Naive thymus-derived CD8-positive, alpha-beta T cell (primary cell): ENCODE data around the gene VTI1A. TPM values are rescaled to one million over a fixed set of nuclear protein-coding genes. Genes with fewer than 3 reads are reported as not detected.
"Not testable (repeated sequence)": the region's sequence is repeated elsewhere in the genome, so short reads cannot be mapped to it uniquely, and the experiment has no call there.

Experiments used
- ATAC-seq, 2 donors: fragments of 150-1000 bp; cut with Tn5 transposase in 1 of 2; sonication (Bioruptor Pico), chemical (Tn5 transposase) in 1 of 2; 1 replicate in 1 of 2; 2 replicates in 1 of 2; pipeline ENCODE4 v1.10.0; 2021; ENCODE audit warnings: mild to moderate bottlenecking in 2 of 2, moderate library complexity in 2 of 2
- POLR2A ChIA-PET: fragments of 350-600 bp; sonication (Branson Sonifier 250); formaldehyde crosslinking; loops from one replicate; lab custom pipeline; 2021; ENCODE audit warnings: antibody characterized with exemption; lab: Charles Lee
- DNase-seq, 10 donors: peaks; one replicate each; pipeline versions ENCODE4 v3.0.0 to v3.0.0-alpha.2; 2020 to 2022
- H3K27ac Mint-ChIP-seq, 10 donors: one replicate each; pipeline ENCODE4 v1.8.0; 2020 to 2022; ENCODE audit warnings: mild to moderate bottlenecking in 10 of 10, mixed read lengths in 10 of 10, moderate library complexity in 4 of 10, inconsistent platforms in 1 of 10
- H3K27me3 Mint-ChIP-seq, 5 donors: one replicate each; pipeline ENCODE4 v1.8.0; 2021 to 2022; ENCODE audit warnings: mixed read lengths in 5 of 5
- H3K36me3 Mint-ChIP-seq, 3 donors: one replicate each; pipeline ENCODE4 v1.8.0; 2020 to 2022; ENCODE audit warnings: mixed read lengths in 3 of 3, mild to moderate bottlenecking in 2 of 3, inconsistent platforms in 1 of 3
- H3K4me1 Mint-ChIP-seq, 4 donors: one replicate each; pipeline ENCODE4 v1.8.0; 2021 to 2022; ENCODE audit warnings: mixed read lengths in 4 of 4
- H3K4me3 Mint-ChIP-seq, 10 donors: one replicate each; pipeline ENCODE4 v1.8.0; 2020 to 2022; ENCODE audit warnings: mild to moderate bottlenecking in 10 of 10, mixed read lengths in 10 of 10, moderate library complexity in 6 of 10, inconsistent platforms in 1 of 10
- H3K9me3 Mint-ChIP-seq, 9 donors: one replicate each; pipeline ENCODE4 v1.8.0; 2020 to 2022; ENCODE audit warnings: mixed read lengths in 9 of 9, mild to moderate bottlenecking in 3 of 9, inconsistent platforms in 1 of 9, moderate library complexity in 1 of 9
- polyA plus RNA-seq, 3 donors: library from polyadenylated mRNA; unstranded; fragments of 300-500 nt; fragmentation: Illumina TruSeq; gene quantifications; one replicate each; pipeline ENCODE4 v1.2.3, GENCODE V29; 2021
- total RNA-seq, 8 experiments: library from RNA in 2 of 8; stranded (reverse) in 2 of 8; gene quantifications; one replicate each; pipeline ENCODE4 v1.2.3 and lab custom pipeline; 2021 to 2026

The VTI1A gene
- total and polyA plus RNA-seq, 5 experiments from 2014 or later: 24.4 to 42.7 (median 30.2) TPM

DNA sequence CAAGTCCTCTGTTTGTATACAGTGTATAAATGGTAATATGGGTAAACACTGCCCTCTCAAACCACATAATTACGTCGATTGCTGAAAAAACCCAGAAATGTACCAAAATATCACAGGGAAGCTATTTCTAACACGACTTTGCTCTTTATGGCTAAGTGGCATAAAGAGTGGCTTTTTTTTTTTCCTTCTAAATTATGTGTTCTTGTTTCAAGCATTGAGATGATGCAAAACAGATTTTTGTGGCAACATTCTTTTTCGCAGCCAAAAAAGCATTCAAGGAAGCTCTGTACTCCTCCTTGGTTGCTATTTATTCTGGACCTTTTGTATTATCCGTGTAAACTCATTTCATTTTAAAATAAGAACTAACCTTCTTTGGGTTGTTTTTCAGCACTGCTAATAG is 138.9 kb downstream of the VTI1A start:
- Mint-ChIP-seq H3K9me3 (peaks cover 0 to 2% (median 0%) of the 10 kb centered on the region in 9 donors), H3K27ac (no peak overlapping the region), H3K4me1 (peaks cover 0 to 3% (median 0%) of the 10 kb centered on the region in 4 donors), H3K4me3 (no peak overlapping the region), H3K36me3 (peaks cover 9 to 37% (median 32%) of the 10 kb centered on the region in 3 donors), H3K27me3 (no peaks in the 10 kb centered on the region)
- no peak for ATAC-seq
- DNase-seq: no peak
- POLR2A ChIA-PET: no interaction called here

DNA sequence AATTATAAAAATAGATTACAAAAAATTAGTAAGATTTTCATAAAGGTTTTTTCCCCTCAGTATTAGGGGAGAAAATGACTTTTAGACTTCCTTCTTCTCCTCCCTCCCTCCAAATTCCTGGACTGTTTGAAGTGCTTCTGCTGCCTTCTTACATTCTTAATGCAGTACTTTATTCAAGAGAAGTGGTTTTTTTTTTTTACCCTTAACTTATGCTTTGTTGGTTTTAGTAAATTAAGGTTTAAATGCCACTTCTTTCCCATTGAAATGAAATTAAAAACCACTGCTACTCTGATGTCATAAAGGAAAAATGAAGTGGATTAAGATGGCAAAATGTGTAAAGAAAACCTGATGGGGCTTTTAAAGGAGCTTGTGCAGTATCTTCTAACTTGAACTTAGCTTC is 140.7 kb downstream of the VTI1A start:
- no peak overlapping the region for H3K27ac Mint-ChIP-seq
- no peaks in the 10 kb centered on the region for H3K27me3 Mint-ChIP-seq
- H3K4me3 Mint-ChIP-seq: no peak overlapping the region
- POLR2A ChIA-PET: no interaction called here
- peaks cover 0 to 4% (median 2%) of the 10 kb centered on the region in 9 donors for H3K9me3 Mint-ChIP-seq
- no peak for ATAC-seq
- H3K36me3 Mint-ChIP-seq: peaks cover 21 to 44% (median 44%) of the 10 kb centered on the region in 3 donors
- no peak for DNase-seq
- peaks cover 0 to 3% (median 0%) of the 10 kb centered on the region in 4 donors for H3K4me1 Mint-ChIP-seq

DNA sequence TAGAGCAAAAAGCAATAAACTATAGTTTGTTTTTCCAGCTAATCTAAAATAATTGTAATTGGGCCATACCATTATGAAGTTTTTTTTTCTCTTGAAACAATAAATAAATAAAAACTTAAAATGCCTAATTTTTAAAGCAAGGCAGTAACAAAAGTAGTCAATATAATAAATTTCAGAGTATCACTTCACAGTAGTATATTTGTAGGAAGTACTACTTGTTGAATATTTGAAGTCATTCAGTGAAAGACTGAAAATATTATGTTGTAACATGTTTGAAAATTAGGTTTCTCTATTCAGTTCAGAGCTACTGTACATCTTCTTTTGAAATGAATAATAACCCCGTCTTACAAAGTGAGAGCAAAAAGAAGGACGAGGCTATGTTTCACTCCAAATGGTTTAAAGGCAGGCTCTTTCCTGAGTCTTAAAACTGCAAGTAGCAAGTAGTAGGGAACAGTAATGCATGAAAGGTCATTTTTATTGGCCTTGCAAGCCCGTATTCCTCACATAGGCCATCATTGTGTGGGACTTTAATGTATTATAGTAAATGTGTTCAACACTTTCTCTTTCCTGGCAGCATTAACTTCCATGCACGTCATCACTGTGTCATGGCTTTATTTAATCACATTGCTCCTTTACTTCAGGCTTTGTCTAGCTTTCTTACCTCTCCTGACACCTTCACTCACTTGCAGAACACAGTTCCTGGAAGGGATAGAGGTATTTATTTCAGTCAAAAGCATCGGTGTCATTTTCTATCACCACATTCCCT is 141.4 kb downstream of the VTI1A start:
- H3K4me3 Mint-ChIP-seq: no peak overlapping the region
- H3K27ac Mint-ChIP-seq: no peak overlapping the region
- peaks cover 0 to 3% (median 0%) of the 10 kb centered on the region in 4 donors for H3K4me1 Mint-ChIP-seq
- H3K27me3 Mint-ChIP-seq: no peaks in the 10 kb centered on the region
- H3K36me3 Mint-ChIP-seq: peaks cover 22 to 47% (median 44%) of the 10 kb centered on the region in 3 donors
- ATAC-seq (no peak), DNase-seq (no peak)
- H3K9me3 Mint-ChIP-seq: peaks cover 0 to 7% (median 3%) of the 10 kb centered on the region in 9 donors
- POLR2A ChIA-PET: no interaction called here

DNA sequence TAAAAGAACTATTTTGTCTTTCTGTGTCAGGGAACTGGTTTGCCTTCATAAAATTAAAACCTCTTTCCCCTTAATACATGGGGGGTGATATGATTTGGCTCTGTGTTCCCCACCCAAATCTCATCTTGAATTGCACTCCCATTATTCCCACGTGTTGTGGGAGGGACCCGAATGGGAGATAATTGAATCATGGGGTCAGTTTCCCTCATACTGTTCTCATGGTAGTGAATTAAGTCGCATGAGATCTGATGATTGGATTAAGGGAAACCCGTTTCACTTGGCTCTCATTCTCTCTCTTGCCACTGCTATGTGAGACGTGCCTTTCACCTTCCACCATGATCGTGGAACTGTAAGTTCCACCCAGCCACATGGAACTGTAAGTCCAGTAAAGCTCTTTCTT is 142.1 kb downstream of the VTI1A start:
- peaks cover 0 to 7% (median 3%) of the 10 kb centered on the region in 9 donors for H3K9me3 Mint-ChIP-seq
- no peaks in the 10 kb centered on the region for H3K27me3 Mint-ChIP-seq
- DNase-seq: no peak
- H3K4me1 Mint-ChIP-seq: peaks cover 0 to 3% (median 0%) of the 10 kb centered on the region in 4 donors
- no peak overlapping the region for H3K27ac Mint-ChIP-seq
- ATAC-seq: no peak
- H3K4me3 Mint-ChIP-seq: no peak overlapping the region
- H3K36me3 Mint-ChIP-seq: peaks cover 22 to 42% (median 40%) of the 10 kb centered on the region in 3 donors
- POLR2A ChIA-PET: no interaction called here

DNA sequence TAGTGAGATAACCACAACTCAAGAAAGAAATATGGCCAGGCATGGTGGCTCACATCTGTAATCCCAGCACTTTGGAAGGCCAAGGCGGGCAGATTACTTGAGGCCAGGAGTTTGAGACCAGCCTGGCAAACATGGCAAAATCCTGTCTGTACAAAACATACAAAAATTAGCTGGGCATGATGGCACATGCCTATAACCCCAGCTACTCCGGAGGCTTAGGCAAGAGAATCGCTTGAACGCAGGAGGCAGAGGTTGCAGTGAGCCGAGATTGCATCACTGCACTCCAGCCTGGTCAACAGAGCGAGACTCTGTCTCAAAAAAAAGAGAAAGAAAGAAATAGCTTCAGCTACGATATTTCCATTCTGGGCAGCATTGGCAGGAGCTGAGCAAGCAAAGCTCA is 143.8 kb downstream of the VTI1A start:
- H3K4me3 Mint-ChIP-seq, H3K9me3 Mint-ChIP-seq, POLR2A ChIA-PET, ATAC-seq, H3K27me3 Mint-ChIP-seq, H3K4me1 Mint-ChIP-seq, DNase-seq, H3K27ac Mint-ChIP-seq: not testable (repeated sequence)
- H3K36me3 Mint-ChIP-seq: peaks cover 22 to 33% (median 29%) of the 10 kb centered on the region in 3 donors

DNA sequence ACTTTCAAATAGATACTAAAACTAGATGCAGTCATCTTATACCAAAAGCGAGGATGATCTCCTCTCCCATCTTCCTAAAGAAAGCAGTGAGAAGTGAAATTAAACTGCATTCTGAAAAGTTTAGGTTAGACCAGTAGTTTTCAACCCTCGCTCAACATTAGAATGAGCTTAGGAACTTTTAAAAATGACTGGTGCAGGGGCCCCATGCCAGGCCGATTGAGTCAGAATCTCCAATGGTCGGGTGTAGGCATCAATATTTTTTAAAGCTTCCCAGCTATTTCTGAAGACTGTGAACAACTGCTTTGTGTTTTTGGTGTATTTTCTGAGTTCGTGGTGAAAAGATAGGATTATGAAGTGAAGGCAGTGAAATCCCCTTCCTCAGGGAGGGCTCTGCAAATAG is 146.0 kb downstream of the VTI1A start:
- Mint-ChIP-seq H3K4me1 (no peaks in the 10 kb centered on the region), H3K9me3 (peaks cover 0 to 7% (median 3%) of the 10 kb centered on the region in 9 donors), H3K27ac (no peak overlapping the region), H3K4me3 (no peak overlapping the region), H3K36me3 (peaks cover 22 to 31% (median 22%) of the 10 kb centered on the region in 3 donors), H3K27me3 (no peaks in the 10 kb centered on the region)
- ATAC-seq (no peak), DNase-seq (no peak)
- POLR2A ChIA-PET: no interaction called here

DNA sequence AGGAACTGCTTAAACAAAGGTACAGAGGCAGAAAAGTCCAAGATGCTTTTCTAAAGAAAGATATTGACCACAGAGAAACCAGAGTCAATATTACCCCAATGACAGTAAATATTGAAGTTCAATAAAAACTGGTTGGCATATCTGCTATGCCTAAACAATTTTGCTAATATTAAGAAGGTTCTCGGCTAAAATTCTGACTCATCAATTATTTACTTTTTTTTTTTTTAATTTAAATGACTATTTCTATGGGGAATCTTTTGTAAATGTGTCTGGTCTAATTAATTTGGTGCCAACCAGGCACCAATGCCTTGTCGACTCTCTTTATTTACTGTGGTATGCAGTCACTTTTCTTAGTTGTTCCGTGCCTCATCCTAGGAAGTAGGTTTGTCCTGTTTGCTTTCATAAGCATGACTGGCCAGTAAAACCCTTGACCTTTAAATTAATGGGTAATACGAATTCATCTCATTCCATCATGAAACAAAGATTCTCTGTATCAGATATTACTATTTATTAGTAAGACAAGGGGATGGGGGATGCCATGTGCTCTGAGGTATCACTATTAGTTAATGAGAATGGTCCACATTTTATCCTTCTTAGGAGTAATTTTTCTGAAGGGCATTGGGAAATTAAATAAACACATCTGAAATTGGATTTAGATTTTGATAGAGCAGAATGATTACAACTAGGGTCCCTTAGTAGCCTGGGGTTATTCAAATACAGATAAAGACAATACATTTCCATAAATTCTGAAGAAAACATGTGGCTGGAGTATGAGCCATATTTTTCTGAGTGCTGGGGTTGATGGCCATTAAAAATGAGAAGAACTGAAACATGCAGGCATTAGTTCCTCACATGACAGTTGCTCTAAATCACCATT is 154.4 kb downstream of the VTI1A start:
- H3K27ac Mint-ChIP-seq: no peak overlapping the region
- POLR2A ChIA-PET: no interaction called here

DNA sequence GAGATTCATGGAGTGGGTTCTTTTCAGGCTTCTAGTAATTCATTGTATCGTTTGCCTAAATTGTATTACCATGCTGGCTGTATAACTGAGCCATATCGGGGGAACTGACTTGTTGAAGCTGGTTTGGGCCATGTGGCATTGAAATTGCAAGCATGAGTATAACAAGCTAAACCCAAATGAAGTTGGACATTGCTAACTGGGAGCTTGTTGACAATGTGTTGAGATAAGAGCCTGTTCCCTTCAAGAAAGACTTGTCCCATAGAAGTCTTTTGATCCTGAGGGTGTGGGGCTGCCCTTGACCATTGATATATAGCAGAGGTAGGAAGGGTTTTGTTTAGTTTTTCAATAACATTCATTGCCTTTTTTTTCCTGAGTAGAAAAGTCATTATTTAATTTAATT is 156.0 kb downstream of the VTI1A start:
- H3K4me1 Mint-ChIP-seq: peaks cover 0 to 6% (median 3%) of the 10 kb centered on the region in 4 donors
- no peak overlapping the region for H3K4me3 Mint-ChIP-seq
- peaks cover 5 to 39% (median 24%) of the 10 kb centered on the region in 3 donors for H3K36me3 Mint-ChIP-seq
- POLR2A ChIA-PET: no interaction called here
- no peaks in the 10 kb centered on the region for H3K27me3 Mint-ChIP-seq
- ATAC-seq (no peak), DNase-seq (no peak)
- H3K9me3 Mint-ChIP-seq: no peaks in the 10 kb centered on the region
- no peak overlapping the region for H3K27ac Mint-ChIP-seq

More for the DNA sequence above, 154.4 kb downstream of the VTI1A start:
- H3K9me3 Mint-ChIP-seq: no peaks in the 10 kb centered on the region
- H3K4me3 Mint-ChIP-seq: no peak overlapping the region
- peaks cover 4 to 29% (median 17%) of the 10 kb centered on the region in 3 donors for H3K36me3 Mint-ChIP-seq
- DNase-seq (no peak), ATAC-seq (no peak)
- peaks cover 0 to 6% (median 3%) of the 10 kb centered on the region in 4 donors for H3K4me1 Mint-ChIP-seq
- H3K27me3 Mint-ChIP-seq: no peaks in the 10 kb centered on the region

DNA sequence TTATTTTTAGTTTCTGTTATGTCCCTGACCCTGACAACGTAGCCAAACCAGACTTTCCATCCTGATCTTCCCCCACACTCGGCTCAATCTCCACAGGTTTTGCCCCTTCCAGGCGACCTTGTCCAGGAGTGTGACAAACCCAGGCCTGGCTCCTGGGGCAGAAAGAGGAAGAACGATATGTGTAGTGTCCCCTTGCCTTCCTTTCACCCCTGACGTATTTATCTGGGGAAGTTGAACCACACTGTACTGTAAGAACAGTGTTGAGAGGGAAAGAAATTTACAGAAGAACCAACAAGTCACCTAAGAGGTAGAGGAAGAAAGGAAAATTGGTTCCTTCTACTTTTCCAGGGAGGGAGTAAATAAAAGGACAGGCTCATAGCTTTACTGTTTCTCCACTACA is 158.0 kb downstream of the VTI1A start:
- Mint-ChIP-seq H3K27me3 (no peaks in the 10 kb centered on the region), H3K9me3 (no peaks in the 10 kb centered on the region), H3K36me3 (peaks cover 5 to 33% (median 29%) of the 10 kb centered on the region in 3 donors), H3K27ac (no peak overlapping the region), H3K4me3 (no peak overlapping the region), H3K4me1 (peaks cover 0 to 6% (median 3%) of the 10 kb centered on the region in 4 donors)
- POLR2A ChIA-PET: no interaction called here
- no peak for DNase-seq
- no peak for ATAC-seq

DNA sequence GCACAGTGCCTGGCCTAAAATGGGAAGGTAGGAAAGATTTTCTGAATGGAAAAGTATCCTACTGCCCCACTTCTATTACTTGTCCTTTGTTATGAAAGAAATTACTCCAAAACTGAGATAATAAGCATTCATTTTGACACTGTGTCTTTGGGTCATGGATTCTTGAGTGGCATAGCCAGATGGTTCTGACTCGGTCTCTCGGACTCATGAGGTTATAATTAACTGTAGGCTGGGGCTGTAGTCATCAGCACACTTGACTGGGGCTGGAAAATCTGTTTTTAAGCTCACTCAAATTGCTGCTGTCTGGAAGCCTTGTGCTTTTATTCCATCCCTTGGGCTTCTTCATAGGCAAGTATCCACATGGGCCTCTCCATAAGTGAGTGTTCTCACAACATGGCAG is 160.5 kb downstream of the VTI1A start:
- POLR2A ChIA-PET: no interaction called here
- no peak for DNase-seq
- Mint-ChIP-seq H3K27me3 (no peaks in the 10 kb centered on the region), H3K9me3 (no peaks in the 10 kb centered on the region), H3K4me1 (peaks cover 0 to 2% (median 0%) of the 10 kb centered on the region in 4 donors), H3K27ac (no peak overlapping the region), H3K36me3 (peaks cover 5 to 44% (median 31%) of the 10 kb centered on the region in 3 donors), H3K4me3 (no peak overlapping the region)
- ATAC-seq: no peak

DNA sequence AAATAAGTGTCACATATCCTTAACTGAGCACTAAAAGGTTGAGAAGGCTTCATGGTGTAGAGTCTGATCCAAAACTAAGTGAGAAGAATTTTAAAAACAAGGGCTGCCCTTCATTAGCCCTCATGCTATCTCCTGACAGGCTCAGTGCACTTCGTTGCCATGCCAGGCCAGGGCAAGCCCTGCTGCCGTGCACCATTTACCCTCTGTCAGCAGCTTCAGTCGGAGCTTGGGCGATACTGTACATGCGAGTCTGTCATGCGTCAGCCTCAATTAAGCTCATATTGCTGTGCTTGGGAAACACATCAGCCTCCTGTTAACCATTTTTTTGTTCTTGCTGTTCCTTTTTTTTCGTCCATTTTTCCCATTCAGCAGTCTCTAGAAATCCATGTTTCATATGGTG is 166.6 kb downstream of the VTI1A start:
- peaks cover 18 to 34% (median 21%) of the 10 kb centered on the region in 3 donors for H3K36me3 Mint-ChIP-seq
- peaks cover 0 to 21% (median 9%) of the 10 kb centered on the region in 9 donors for H3K9me3 Mint-ChIP-seq
- H3K4me3 Mint-ChIP-seq: no peak overlapping the region
- POLR2A ChIA-PET: no interaction called here
- H3K27me3 Mint-ChIP-seq: no peaks in the 10 kb centered on the region
- no peaks in the 10 kb centered on the region for H3K4me1 Mint-ChIP-seq
- no peak overlapping the region for H3K27ac Mint-ChIP-seq
- DNase-seq (no peak), ATAC-seq (no peak)

DNA sequence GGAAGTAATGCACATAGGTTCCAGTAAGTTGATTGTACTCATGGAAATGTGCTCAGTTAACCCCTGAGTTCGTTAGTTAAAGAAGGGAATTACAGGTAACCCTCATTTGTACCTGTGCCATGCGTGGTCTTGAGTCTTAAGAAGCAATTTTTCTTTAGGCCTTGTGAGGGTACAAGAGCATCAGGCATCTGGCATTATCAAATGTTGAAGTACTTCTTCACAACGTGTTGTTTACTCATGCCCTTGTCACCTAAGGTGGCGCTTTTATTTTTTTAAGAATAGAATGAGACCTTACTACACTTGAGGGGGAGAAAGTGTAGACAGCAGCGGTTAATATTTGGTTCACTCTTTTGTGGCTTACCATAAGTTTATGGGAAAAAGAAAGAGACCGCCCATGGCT is 167.1 kb downstream of the VTI1A start:
- DNase-seq (no peak), ATAC-seq (no peak)
- H3K36me3 Mint-ChIP-seq: peaks cover 18 to 38% (median 24%) of the 10 kb centered on the region in 3 donors
- no peaks in the 10 kb centered on the region for H3K4me1 Mint-ChIP-seq
- POLR2A ChIA-PET: no interaction called here
- no peak overlapping the region for H3K27ac Mint-ChIP-seq
- H3K9me3 Mint-ChIP-seq: peaks cover 0 to 21% (median 9%) of the 10 kb centered on the region in 9 donors
- no peak overlapping the region for H3K4me3 Mint-ChIP-seq
- no peaks in the 10 kb centered on the region for H3K27me3 Mint-ChIP-seq

DNA sequence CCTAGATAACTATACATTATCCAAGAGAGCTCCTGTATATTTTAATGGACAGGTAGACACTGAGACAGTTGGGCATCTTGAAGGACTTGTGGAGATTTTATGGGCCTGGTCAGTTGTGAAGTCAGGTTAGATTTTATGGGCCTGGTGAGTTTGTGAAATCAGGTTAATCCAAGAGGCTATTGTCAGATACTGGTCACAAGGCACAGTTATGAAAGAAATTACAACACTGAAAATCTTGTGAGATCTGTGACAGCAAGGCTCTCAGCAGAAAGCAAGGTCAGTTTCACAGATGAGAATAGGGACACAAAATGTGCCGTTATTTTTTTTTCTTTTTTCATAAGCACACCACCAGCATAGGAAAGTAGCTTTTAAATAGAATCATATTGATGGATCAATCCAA is 167.6 kb downstream of the VTI1A start:
- POLR2A ChIA-PET: no interaction called here
- ATAC-seq: no peak
- H3K27me3 Mint-ChIP-seq: no peaks in the 10 kb centered on the region

More for the DNA sequence above, 167.6 kb downstream of the VTI1A start:
- Mint-ChIP-seq H3K4me3 (no peak overlapping the region), H3K9me3 (peaks cover 0 to 21% (median 9%) of the 10 kb centered on the region in 9 donors), H3K36me3 (peaks cover 18 to 40% (median 29%) of the 10 kb centered on the region in 3 donors), H3K4me1 (no peaks in the 10 kb centered on the region), H3K27ac (no peak overlapping the region)
- DNase-seq: no peak
